Nucleus accumbens (tissue), 56 donors: ENCODE results near the gene PDZD11.
A peak's percentile ranks its signal among the peaks of the same experiment; 100 is the strongest.
"Not testable (repeated sequence)": the region's sequence is repeated elsewhere in the genome, so short reads cannot be mapped to it uniquely, and the experiment has no call there.

ENCODE experiments used
- DNase-seq, 56 donors: peaks; one replicate each; lab custom pipeline; 2025; lab: John Stamatoyannopoulos, UW

PDZD11 gene

GRCh38 chrX:70289793-70290770, at the start of gene PDZD11, which contains the start of gene KIF4A:
PDZD11 (minus strand) TSS chrX:70289927; CDS start chrX:70289341, 586 bp downstream.
KIF4A (plus strand) TSS chrX:70290104; CDS start chrX:70290459, 355 bp downstream.
- peak in 53 of 56 donors; percentile 1 to 80 (median 44) for DNase-seq

- no peak for DNase-seq
These were observed 48.6 kb upstream of the PDZD11 start for GRCh38 chrX:70338290-70338689.

GRCh38 chrX:70336767-70337166, 47.0 kb upstream of the PDZD11 start:
- no peak for DNase-seq

GRCh38 chrX:70332600-70332999, 42.9 kb upstream of the PDZD11 start:
- no peak for DNase-seq

- no peak for DNase-seq
These were observed 41.4 kb upstream of the PDZD11 start for GRCh38 chrX:70331161-70331560.

- no peak for DNase-seq
These were observed 34.6 kb upstream of the PDZD11 start for GRCh38 chrX:70324326-70324725.

- DNase-seq: not testable (repeated sequence)
These were observed 33.9 kb upstream of the PDZD11 start for GRCh38 chrX:70323628-70324027.

- no peak for DNase-seq
These were observed 33.1 kb upstream of the PDZD11 start for GRCh38 chrX:70322784-70323183.

- no peak for DNase-seq
These were observed 23.8 kb upstream of the PDZD11 start for GRCh38 chrX:70313503-70313902.

GRCh38 chrX:70301716-70302115, 12.0 kb upstream of the PDZD11 start:
- no peak for DNase-seq

GRCh38 chrX:70293621-70294020, 3.9 kb upstream of the PDZD11 start:
- no peak for DNase-seq

- no peak for DNase-seq
These were observed 3.1 kb upstream of the PDZD11 start for GRCh38 chrX:70292788-70293187.

GRCh38 chrX:70289168-70289792, 447 bp downstream of the PDZD11 start:
- no peak for DNase-seq

- no peak for DNase-seq
These were observed 7.8 kb downstream of the PDZD11 start, which contains the start of gene RAB41 for GRCh38 chrX:70281951-70282350. RAB41 (plus strand) TSS chrX:70282172; CDS start chrX:70282218, 46 bp downstream.

- no peak for DNase-seq
These were observed 9.2 kb downstream of the PDZD11 start for GRCh38 chrX:70280573-70280972.

GRCh38 chrX:70279081-70279480, 10.6 kb downstream of the PDZD11 start:
- DNase-seq: no peak

- not testable (repeated sequence) for DNase-seq
These were observed 15.7 kb downstream of the PDZD11 start for GRCh38 chrX:70274029-70274428.

- DNase-seq: no peak
These were observed 21.7 kb downstream of the PDZD11 start, which contains the start of gene ARR3 for GRCh38 chrX:70268034-70268433. ARR3 (plus strand) TSS chrX:70268334; CDS start chrX:70269386, 1,052 bp downstream.

- no peak for DNase-seq
These were observed 24.9 kb downstream of the PDZD11 start for GRCh38 chrX:70264784-70265183.

- peak in 12 of 56 donors; percentile 0 to 21 (median 0) for DNase-seq
These were observed 26.7 kb downstream of the PDZD11 start for GRCh38 chrX:70262952-70263567.

- no peak for DNase-seq
These were observed 29.6 kb downstream of the PDZD11 start, which contains the start of gene P2RY4 for GRCh38 chrX:70260104-70260503. P2RY4 (minus strand) TSS chrX:70260204; CDS start chrX:70259624, 580 bp downstream.
